Astrocyte of the cerebellum (primary cell): Measurements from ENCODE around the gene FAM78A.
A peak's percentile ranks its signal among the peaks of the same experiment; 100 is the strongest.

Experiments
- DNase-seq: peaks from one replicate; pipeline ENCODE4 v3.0.0-alpha.2; 2011; ENCODE audit warnings: low read depth
- H3K4me3 ChIP-seq: 2 replicates; pipeline ENCODE4 v1.5.1; 2011; ENCODE audit warnings: mild to moderate bottlenecking, low read depth, low read length, moderate library complexity
- CTCF ChIP-seq: IDR thresholded peaks from 2 replicates; pipeline ENCODE4 v1.5.1; 2012; ENCODE audit warnings: low read length, low read depth, moderate library complexity, mild to moderate bottlenecking; ENCODE audit errors: missing control alignments
- in situ Hi-C: cut with HindIII; loops from 2 replicates; pipeline ENCODE4 v1.10.0; 2017; ENCODE audit warnings: low sequenced_read_pairs

Gene FAM78A

GRCh38 chr9:131297903-131298302, 21.6 kb upstream of the FAM78A start:
- in situ Hi-C loops = no loop called here
- H3K4me3 ChIP-seq = no peak overlapping the region
- no peak for TF ChIP-seq CTCF
- DNase-seq = no peak

DNA sequence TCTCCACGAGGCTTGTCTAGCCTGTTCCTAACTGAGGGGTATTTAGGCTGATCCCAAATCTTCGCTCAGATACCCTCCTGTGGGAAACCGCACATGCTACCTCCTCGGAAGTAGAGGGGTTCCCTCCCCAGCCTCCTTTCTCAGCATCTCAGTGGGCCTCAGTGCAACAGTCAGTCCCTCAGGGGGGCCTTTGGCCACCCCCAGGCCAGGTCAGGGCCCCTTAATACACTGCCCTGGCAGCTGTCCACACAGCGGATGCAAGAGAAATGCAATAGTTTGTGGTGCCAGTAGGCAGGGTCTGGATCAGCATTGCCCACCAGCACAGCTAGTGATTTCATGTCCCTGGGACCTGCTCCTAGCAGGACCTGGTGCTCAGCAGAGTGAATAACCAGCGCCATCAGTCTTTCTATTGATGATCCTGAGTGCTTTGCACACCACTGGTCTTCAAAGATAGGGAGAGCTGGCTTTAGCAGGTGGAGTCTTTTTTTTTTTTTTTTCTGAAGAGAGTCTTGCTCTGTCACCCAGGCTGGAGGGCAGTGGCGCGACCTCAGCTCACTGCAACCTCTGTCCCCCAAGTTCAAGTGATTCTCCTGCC, 20.7 kb upstream of the FAM78A start:
- DNase-seq = no peak
- in situ Hi-C loops = no loop called here
- no peak for TF ChIP-seq CTCF
- no peak overlapping the region for H3K4me3 ChIP-seq

DNA sequence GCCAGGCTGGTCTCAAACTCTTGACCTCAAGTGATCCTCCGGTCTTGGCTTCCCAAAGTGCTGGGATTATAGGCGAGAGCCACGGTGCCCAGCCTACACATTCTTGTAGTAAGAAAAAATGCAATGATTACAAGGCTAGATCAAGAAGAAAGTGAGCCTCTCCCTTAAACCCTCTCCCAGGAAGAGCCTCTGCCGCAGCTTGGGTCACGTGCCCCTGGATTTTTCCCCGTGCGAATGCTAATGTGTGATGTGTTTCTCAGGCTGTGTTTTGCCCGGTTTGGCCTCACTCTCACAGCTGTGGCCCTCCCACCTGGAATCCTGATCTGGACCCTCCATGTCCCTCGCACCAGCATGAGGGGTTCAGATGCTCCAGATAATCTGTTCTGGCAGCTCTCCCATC, 20.1 kb upstream of the FAM78A start:
- H3K4me3 ChIP-seq = no peak overlapping the region
- in situ Hi-C loops = no loop called here
- DNase-seq = no peak
- TF ChIP-seq CTCF = no peak

- TF ChIP-seq CTCF = no peak
- H3K4me3 ChIP-seq = no peak overlapping the region
- DNase-seq = no peak
- in situ Hi-C loops = no loop called here
Measured at GRCh38 chr9:131292937-131293336, 16.6 kb upstream of the FAM78A start.

GRCh38 chr9:131291795-131292315, 15.5 kb upstream of the FAM78A start:
- in situ Hi-C loops = no loop called here
- TF ChIP-seq CTCF = no peak
- no peak for DNase-seq
- no peak overlapping the region for H3K4me3 ChIP-seq

GRCh38 chr9:131290767-131291370, 14.6 kb upstream of the FAM78A start:
- DNase-seq = no peak
- no peak for TF ChIP-seq CTCF
- H3K4me3 ChIP-seq = peak overlapping the region; percentile 41
- in situ Hi-C loops = no loop called here
